Endodermal cell (in vitro differentiated cells): Measurements from ENCODE around the gene NDN. TPM values are rescaled to one million over a fixed set of nuclear protein-coding genes. Genes with fewer than 3 reads are reported as not detected.
A peak's percentile ranks its signal among the peaks of the same experiment; 100 is the strongest.

Experiments used
- DNase-seq: peaks from one replicate; pipeline ENCODE4 v3.0.0-alpha.2; 2017
- H3K27ac ChIP-seq: 2 replicates; pipeline ENCODE4 v1.5.1; 2013; ENCODE audit warnings: mild to moderate bottlenecking, low read depth, low read length, moderate library complexity
- H3K27me3 ChIP-seq: 2 replicates; pipeline ENCODE4 v1.6.1; 2013; ENCODE audit warnings: mild to moderate bottlenecking, low read length, moderate library complexity; ENCODE audit not compliant: insufficient read depth, control insufficient read depth, poor library complexity, severe bottlenecking
- H3K36me3 ChIP-seq: 2 replicates; pipeline ENCODE4 v1.7.0; 2013; ENCODE audit warnings: mild to moderate bottlenecking, low read length, moderate library complexity; ENCODE audit not compliant: control insufficient read depth, insufficient read depth
- H3K4me1 ChIP-seq: one replicate; pipeline ENCODE4 v1.7.0; 2013; ENCODE audit warnings: low read length; ENCODE audit not compliant: control insufficient read depth, insufficient read depth
- H3K4me3 ChIP-seq: 2 replicates; pipeline ENCODE4 v1.5.1; 2013; ENCODE audit warnings: mild to moderate bottlenecking, low read length, moderate library complexity
- H3K9ac ChIP-seq: 2 replicates; pipeline ENCODE4 v1.6.1; 2013; ENCODE audit warnings: mild to moderate bottlenecking, low read length, moderate library complexity; ENCODE audit not compliant: poor library complexity, severe bottlenecking; ENCODE audit errors: extremely low read depth
- H3K9me3 ChIP-seq: 2 replicates; pipeline ENCODE4 v1.6.1; 2013; ENCODE audit warnings: mild to moderate bottlenecking, low read length, moderate library complexity; ENCODE audit not compliant: control insufficient read depth
- H3K27ac Mint-ChIP-seq: 2 replicates; pipeline ENCODE4 v1.8.0; 2020; ENCODE audit warnings: mixed read lengths
- H3K27me3 Mint-ChIP-seq: 2 replicates; pipeline ENCODE4 v1.8.0; 2021; ENCODE audit warnings: mild to moderate bottlenecking, mixed read lengths; ENCODE audit not compliant: insufficient read depth
- H3K36me3 Mint-ChIP-seq: 2 replicates; pipeline ENCODE4 v1.8.0; 2020; ENCODE audit warnings: low read depth, mixed read lengths
- H3K4me1 Mint-ChIP-seq: 2 replicates; pipeline ENCODE4 v1.8.0; 2020; ENCODE audit warnings: mixed read lengths
- H3K4me3 Mint-ChIP-seq: 2 replicates; pipeline ENCODE4 v1.8.0; 2020; ENCODE audit warnings: mild to moderate bottlenecking, moderate library complexity, mixed read lengths
- H3K9me3 Mint-ChIP-seq: 2 replicates; pipeline ENCODE4 v1.8.0; 2020; ENCODE audit warnings: mild to moderate bottlenecking, mixed read lengths
- CTCF ChIP-seq: fragments of 200-600 bp; sonication (generic); conservative IDR thresholded peaks from 2 replicates; pipeline ENCODE4 v1.5.0; 2021; ENCODE audit warnings: antibody characterized with exemption, mild to moderate bottlenecking
- WGBS, 2 experiments: methylation state at CpG; one replicate each; pipeline versions ENCODE4 v1.1.5 to v1.1.7; 2013; ENCODE audit warnings: missing lambda C conversion rate in 2 of 2, mixed read lengths in 1 of 2; ENCODE audit not compliant: insufficient coverage in 1 of 2, insufficient read length in 1 of 2; 5-methylcytosine and 5-hydroxymethylcytosine counted together
- total RNA-seq, 2 donors: library from RNA; stranded (reverse); fragmentation: NEBNext Ultra II Directional in 1 of 2; extraction: Animal tissue kit (Norgen Biotek cat#: 25700) in 1 of 2; gene quantifications; 2 replicates in 1 of 2; 3 replicates in 1 of 2; pipeline ENCODE4 v1.2.1, GENCODE V29; 2021

NDN gene
- total RNA-seq, 2 donors from 2014 or later, result 40.3 to 41.8 TPM

GRCh38 chr15:23646165-23647000 is 40.7 kb downstream of the NDN start:
- H3K4me1 Mint-ChIP-seq, result peaks cover 1% of the 10 kb centered on the region
- no peaks in the 10 kb centered on the region for H3K36me3 Mint-ChIP-seq
- peaks cover 52% of the 10 kb centered on the region for H3K9me3 Mint-ChIP-seq
- H3K27me3 ChIP-seq, result no peaks in the 10 kb centered on the region
- no peak for TF ChIP-seq CTCF
- peaks cover 14% of the 10 kb centered on the region for H3K27me3 Mint-ChIP-seq
- peak overlapping the region; percentile 84 for H3K4me3 ChIP-seq
- 93 to 95% methylated on average over 20 to 51 of the region's 51 CpGs for WGBS, 2 experiments
- no peak overlapping the region for H3K27ac ChIP-seq
- peak; percentile 50 for DNase-seq
- H3K9me3 ChIP-seq, result peaks cover 5% of the 10 kb centered on the region
- H3K4me3 Mint-ChIP-seq, result peak overlapping the region; percentile 59
- no peak overlapping the region for H3K27ac Mint-ChIP-seq
- no peaks in the 10 kb centered on the region for H3K4me1 ChIP-seq
- no peaks in the 10 kb centered on the region for H3K36me3 ChIP-seq
- no peak overlapping the region for H3K9ac ChIP-seq

GRCh38 chr15:23645371-23646164 is 41.5 kb downstream of the NDN start:
- Mint-ChIP-seq H3K27ac (no peak overlapping the region), H3K9me3 (peaks cover 47% of the 10 kb centered on the region), H3K36me3 (no peaks in the 10 kb centered on the region), H3K4me3 (no peak overlapping the region), H3K4me1 (peaks cover 1% of the 10 kb centered on the region), H3K27me3 (peaks cover 14% of the 10 kb centered on the region)
- Histone ChIP-seq H3K9ac (no peak overlapping the region), H3K4me1 (no peaks in the 10 kb centered on the region), H3K4me3 (no peak overlapping the region), H3K36me3 (no peaks in the 10 kb centered on the region), H3K27me3 (no peaks in the 10 kb centered on the region), H3K9me3 (peaks cover 2% of the 10 kb centered on the region), H3K27ac (no peak overlapping the region)
- peak; percentile 77 for DNase-seq
- TF ChIP-seq CTCF, result peak; percentile 69
- 88 to 90% methylated on average over 16 to 40 of the region's 40 CpGs for WGBS, 2 experiments

GRCh38 chr15:23644829-23645228 is 42.3 kb downstream of the NDN start:
- H3K9me3 Mint-ChIP-seq, result peaks cover 46% of the 10 kb centered on the region
- no peaks in the 10 kb centered on the region for H3K36me3 Mint-ChIP-seq
- Histone ChIP-seq H3K4me3 (no peak overlapping the region), H3K9me3 (no peaks in the 10 kb centered on the region), H3K36me3 (no peaks in the 10 kb centered on the region), H3K27ac (no peak overlapping the region), H3K9ac (no peak overlapping the region), H3K27me3 (no peaks in the 10 kb centered on the region), H3K4me1 (no peaks in the 10 kb centered on the region)
- no peak overlapping the region for H3K27ac Mint-ChIP-seq
- peaks cover 1% of the 10 kb centered on the region for H3K4me1 Mint-ChIP-seq
- H3K4me3 Mint-ChIP-seq, result no peak overlapping the region
- no peak for TF ChIP-seq CTCF
- DNase-seq, result no peak
- 89 to 93% methylated on average over 8 to 13 of the region's 13 CpGs for WGBS, 2 experiments
- H3K27me3 Mint-ChIP-seq, result peaks cover 14% of the 10 kb centered on the region
